ENCODE results near the gene ARL5C. TPM values are rescaled to one million over a fixed set of nuclear protein-coding genes. Genes with fewer than 3 reads are reported as not detected.
"Not testable (repeated sequence)": the region's sequence is repeated elsewhere in the genome, so short reads cannot be mapped to it uniquely, and the experiment has no call there.

Gene ARL5C
- total RNA-seq, 2 experiments from 2014 or later: not detected

GRCh38 chr17:39173526-39174274 lies 7.7 kb upstream of the ARL5C start:
- Mint-ChIP-seq H3K27me3 (peaks cover 4% of the 10 kb centered on the region), H3K4me1 (ENCODE audit: low read depth) (no peaks in the 10 kb centered on the region), H3K9me3 (no peaks in the 10 kb centered on the region), H3K36me3 (peaks cover 11% of the 10 kb centered on the region), H3K4me3 (no peak overlapping the region), H3K27ac (no peak overlapping the region)
- intact Hi-C loops (cut with micrococcal nuclease): no loop called here
- no peak for DNase-seq
- POLR2A ChIA-PET: interaction anchor here (0.6 to 1.4 kb wide), 3 partner anchors 9 to 66 kb away, joined by 3 read pairs; no protein-coding TSS in a partner anchor
- CTCF ChIA-PET: interaction anchor here (0.8 to 5.6 kb wide), 20 partner anchors 8 to 248 kb away, joined by 3 to 107 read pairs (median 6); partner anchors contain the start of genes ARL5C, CACNB1, LASP1NB and PLXDC1

- Mint-ChIP-seq H3K36me3 (peaks cover 11% of the 10 kb centered on the region), H3K27me3 (peaks cover 8% of the 10 kb centered on the region), H3K4me1 (ENCODE audit: low read depth) (no peaks in the 10 kb centered on the region), H3K9me3 (peaks cover 5% of the 10 kb centered on the region), H3K27ac (no peak overlapping the region), H3K4me3 (no peak overlapping the region)
- DNase-seq: no peak
- ChIA-PET POLR2A (interaction anchor here (0.6 to 1.4 kb wide), 3 partner anchors 8 to 66 kb away, joined by 3 read pairs; no protein-coding TSS in a partner anchor), CTCF (interaction anchor here (0.8 to 5.6 kb wide), 7 partner anchors 8 to 190 kb away, joined by 3 to 107 read pairs (median 6); partner anchors contain the start of genes ARL5C and PLXDC1)
- intact Hi-C loops (cut with micrococcal nuclease): no loop called here
Measured at GRCh38 chr17:39173080-39173479, 7.1 kb upstream of the ARL5C start.

- H3K4me1 Mint-ChIP-seq (ENCODE audit: low read depth): peaks cover 5% of the 10 kb centered on the region
- ChIA-PET CTCF (interaction anchor here (1.3 to 2.4 kb wide), 2 partner anchors 73 to 189 kb away, joined by 6 read pairs; no protein-coding TSS in a partner anchor), POLR2A (no interaction called here)
- intact Hi-C loops (cut with micrococcal nuclease): no loop called here
- peaks cover 14% of the 10 kb centered on the region for H3K27me3 Mint-ChIP-seq
- H3K36me3 Mint-ChIP-seq: peaks cover 5% of the 10 kb centered on the region
- DNase-seq: no peak
- no peak overlapping the region for H3K4me3 Mint-ChIP-seq
- H3K27ac Mint-ChIP-seq: no peak overlapping the region
- peaks cover 5% of the 10 kb centered on the region for H3K9me3 Mint-ChIP-seq
Measured at GRCh38 chr17:39171933-39172332, 6.0 kb upstream of the ARL5C start.

- POLR2A ChIA-PET: no interaction called here
- H3K4me3 Mint-ChIP-seq: no peak overlapping the region
Measured at GRCh38 chr17:39170558-39170957, 4.6 kb upstream of the ARL5C start.

GRCh38 chr17:39170109-39170508 lies 4.1 kb upstream of the ARL5C start:
- Mint-ChIP-seq H3K4me1 (ENCODE audit: low read depth) (peaks cover 7% of the 10 kb centered on the region), H3K9me3 (peaks cover 5% of the 10 kb centered on the region), H3K36me3 (peaks cover 4% of the 10 kb centered on the region), H3K27ac (no peak overlapping the region), H3K27me3 (peaks cover 27% of the 10 kb centered on the region), H3K4me3 (no peak overlapping the region)
- CTCF ChIA-PET: interaction anchor here (0.7 to 3.4 kb wide), 6 partner anchors 17 to 192 kb away, joined by 3 to 13 read pairs (median 5); no protein-coding TSS in a partner anchor
- no peak for DNase-seq
- intact Hi-C loops (cut with micrococcal nuclease): no loop called here
- POLR2A ChIA-PET: no interaction called here

More at GRCh38 chr17:39170558-39170957, 4.6 kb upstream of the ARL5C start:
- peaks cover 4% of the 10 kb centered on the region for H3K36me3 Mint-ChIP-seq
- intact Hi-C loops (cut with micrococcal nuclease): no loop called here
- H3K27ac Mint-ChIP-seq: no peak overlapping the region
- H3K4me1 Mint-ChIP-seq (ENCODE audit: low read depth): peaks cover 5% of the 10 kb centered on the region
- H3K27me3 Mint-ChIP-seq: peaks cover 26% of the 10 kb centered on the region
- peaks cover 5% of the 10 kb centered on the region for H3K9me3 Mint-ChIP-seq
- CTCF ChIA-PET: interaction anchor here (0.8 to 3.4 kb wide), 4 partner anchors 38 to 187 kb away, joined by 3 to 13 read pairs (median 5); no protein-coding TSS in a partner anchor
- no peak for DNase-seq

GRCh38 chr17:39169518-39169917 lies 3.6 kb upstream of the ARL5C start:
- CTCF ChIA-PET: interaction anchor here (0.7 to 3.4 kb wide), 3 partner anchors 16 to 192 kb away, joined by 4 to 13 read pairs (median 8); no protein-coding TSS in a partner anchor

GRCh38 chr17:39169101-39169500 lies 3.1 kb upstream of the ARL5C start:
- Mint-ChIP-seq H3K36me3 (peaks cover 2% of the 10 kb centered on the region), H3K9me3 (peaks cover 5% of the 10 kb centered on the region), H3K27me3 (peaks cover 34% of the 10 kb centered on the region), H3K4me3 (no peak overlapping the region), H3K4me1 (ENCODE audit: low read depth) (peaks cover 14% of the 10 kb centered on the region), H3K27ac (no peak overlapping the region)
- ChIA-PET CTCF (interaction anchor here (1.7 to 3.4 kb wide), 2 partner anchors 16 to 186 kb away, joined by 8 to 13 read pairs; no protein-coding TSS in a partner anchor), POLR2A (no interaction called here)
- no peak for DNase-seq
- intact Hi-C loops (cut with micrococcal nuclease): no loop called here

More at GRCh38 chr17:39169518-39169917, 3.6 kb upstream of the ARL5C start:
- intact Hi-C loops (cut with micrococcal nuclease): no loop called here
- H3K4me3 Mint-ChIP-seq: no peak overlapping the region
- peaks cover 5% of the 10 kb centered on the region for H3K9me3 Mint-ChIP-seq
- POLR2A ChIA-PET: no interaction called here
- peaks cover 33% of the 10 kb centered on the region for H3K27me3 Mint-ChIP-seq
- no peak overlapping the region for H3K27ac Mint-ChIP-seq
- peaks cover 2% of the 10 kb centered on the region for H3K36me3 Mint-ChIP-seq
- no peak for DNase-seq
- H3K4me1 Mint-ChIP-seq (ENCODE audit: low read depth): peaks cover 13% of the 10 kb centered on the region

- peaks cover 14% of the 10 kb centered on the region for H3K4me1 Mint-ChIP-seq (ENCODE audit: low read depth)
- peaks cover 37% of the 10 kb centered on the region for H3K27me3 Mint-ChIP-seq
- H3K4me3 Mint-ChIP-seq; intact Hi-C loops (cut with micrococcal nuclease); H3K36me3 Mint-ChIP-seq; H3K27ac Mint-ChIP-seq; H3K9me3 Mint-ChIP-seq; DNase-seq; POLR2A ChIA-PET: not testable (repeated sequence)
- CTCF ChIA-PET: interaction anchor here (1.7 to 3.4 kb wide), 2 partner anchors 15 to 185 kb away, joined by 8 to 13 read pairs; no protein-coding TSS in a partner anchor
Measured at GRCh38 chr17:39168503-39168902, 2.5 kb upstream of the ARL5C start.

- peaks cover 5% of the 10 kb centered on the region for H3K9me3 Mint-ChIP-seq
- CTCF ChIA-PET: interaction anchor here (0.7 to 6.0 kb wide), 6 partner anchors 7 to 185 kb away, joined by 3 to 124 read pairs (median 35); partner anchors contain the start of gene PLXDC1
- peaks cover 14% of the 10 kb centered on the region for H3K4me1 Mint-ChIP-seq (ENCODE audit: low read depth)
- peaks cover 2% of the 10 kb centered on the region for H3K36me3 Mint-ChIP-seq
- H3K4me3 Mint-ChIP-seq: no peak overlapping the region
- H3K27ac Mint-ChIP-seq: no peak overlapping the region
- POLR2A ChIA-PET: no interaction called here
- DNase-seq: no peak
- intact Hi-C loops (cut with micrococcal nuclease): no loop called here
- H3K27me3 Mint-ChIP-seq: peaks cover 37% of the 10 kb centered on the region
Measured at GRCh38 chr17:39167476-39167875, 1.5 kb upstream of the ARL5C start.

GRCh38 chr17:39166437-39167335 lies 725 bp upstream of the ARL5C start:
- Mint-ChIP-seq H3K4me1 (ENCODE audit: low read depth) (peaks cover 14% of the 10 kb centered on the region), H3K9me3 (peaks cover 5% of the 10 kb centered on the region), H3K4me3 (no peak overlapping the region), H3K36me3 (peaks cover 2% of the 10 kb centered on the region), H3K27me3 (peaks cover 37% of the 10 kb centered on the region), H3K27ac (no peak overlapping the region)
- DNase-seq: no peak
- intact Hi-C loops (cut with micrococcal nuclease): no loop called here
- POLR2A ChIA-PET: no interaction called here
- CTCF ChIA-PET: interaction anchor here (0.5 to 6.0 kb wide), 8 partner anchors 8 to 184 kb away, joined by 3 to 124 read pairs (median 26); partner anchors contain the start of gene PLXDC1

GRCh38 chr17:39165178-39165840 lies 652 bp downstream of the ARL5C start:
- Mint-ChIP-seq H3K27ac (no peak overlapping the region), H3K4me1 (ENCODE audit: low read depth) (peaks cover 14% of the 10 kb centered on the region), H3K36me3 (peaks cover 2% of the 10 kb centered on the region), H3K27me3 (peaks cover 37% of the 10 kb centered on the region), H3K9me3 (peaks cover 5% of the 10 kb centered on the region), H3K4me3 (peak overlapping the region; percentile 84)
- ChIA-PET POLR2A (interaction anchor here (1.0 to 1.3 kb wide), 3 partner anchors 9 to 21 kb away, joined by 3 to 7 read pairs (median 3); no protein-coding TSS in a partner anchor), CTCF (interaction anchor here (0.6 to 6.0 kb wide), 63 partner anchors 10 to 648 kb away, joined by 3 to 124 read pairs (median 4); partner anchors contain the start of genes CACNB1, FBXO47, PLXDC1 and RPL19)
- no peak for DNase-seq
- intact Hi-C loops (cut with micrococcal nuclease): no loop called here

All from activated CD4-positive, alpha-beta memory T cell treated with anti-CD3 and anti-CD28 coated beads for 36 hours (primary cell).